Thyroid gland (tissue), 4 donors: Measurements from ENCODE around the gene CITED4. TPM values are rescaled to one million over a fixed set of nuclear protein-coding genes. Genes with fewer than 3 reads are reported as not detected.

Source experiments
- DNase-seq, 2 donors: peaks; one replicate each; pipeline ENCODE4 v3.0.0-alpha.2; 2019
- H3K27ac ChIP-seq, 3 donors: fragments of 200-600 bp; sonication (generic); 1 replicate in 2 of 3; 2 replicates in 1 of 3; pipeline ENCODE4 v1.5.1; 2016 to 2019; ENCODE audit warnings: mild to moderate bottlenecking in 1 of 3, moderate library complexity in 1 of 3
- H3K27me3 ChIP-seq: fragments of 200-600 bp; sonication (generic); one replicate; pipeline ENCODE4 v1.5.1; 2019
- H3K36me3 ChIP-seq, 2 donors: fragments of 200-600 bp; sonication (generic); one replicate each; pipeline ENCODE4 v1.5.1; 2016 to 2019
- H3K4me1 ChIP-seq, 2 donors: fragments of 200-600 bp; sonication (generic); one replicate each; pipeline ENCODE4 v1.5.1; 2017 to 2019
- H3K4me3 ChIP-seq, 3 donors: fragments of 200-600 bp; sonication (generic); replicated peaks in 1 of 3; 1 replicate in 2 of 3; 2 replicates in 1 of 3; pipeline ENCODE4 v1.5.1; 2016; ENCODE audit warnings: mild to moderate bottlenecking in 1 of 3
- H3K9me3 ChIP-seq: fragments of 200-600 bp; sonication (generic); one replicate; pipeline ENCODE4 v1.5.1; 2017
- POLR2A ChIP-seq, 2 donors: fragments of 450-650 bp; IDR thresholded peaks; one replicate each; pipeline ENCODE4 v1.6.1; 2017; ENCODE audit warnings: antibody characterized with exemption in 2 of 2, mild to moderate bottlenecking in 2 of 2, moderate library complexity in 1 of 2
- WGBS, 2 donors: methylation state at CpG; one replicate each; pipeline ENCODE4 v1.1.5; 2017; 5-methylcytosine and 5-hydroxymethylcytosine counted together
- intact Hi-C: fragments of 100-400 bp; cut with DNase I; formaldehyde crosslinking; loops from one replicate; pipeline ENCODE4 v1.15.1; 2023
- total RNA-seq, 4 donors: library from RNA; depleted of rRNA; stranded (reverse); fragments of >200 nt; gene quantifications; one replicate each; pipeline ENCODE4 v1.2.3, GENCODE V29; 2016
- TF ChIP-seq, protein P1 (sequence below), 6 experiments: fragments of 200-600 bp in 3 of 6; fragments of 450-650 bp in 3 of 6; sonication (generic) in 3 of 6; IDR thresholded peaks; one replicate each; pipeline ENCODE4 v1.5.1; 2016 to 2019; ENCODE audit warnings: antibody characterized with exemption in 6 of 6, mild to moderate bottlenecking in 2 of 6, inconsistent platforms in 1 of 6, moderate library complexity in 1 of 6

Gene CITED4
- total RNA-seq, 4 donors from 2014 or later: 8.8 to 28.1 (median 20.3) TPM

DNA sequence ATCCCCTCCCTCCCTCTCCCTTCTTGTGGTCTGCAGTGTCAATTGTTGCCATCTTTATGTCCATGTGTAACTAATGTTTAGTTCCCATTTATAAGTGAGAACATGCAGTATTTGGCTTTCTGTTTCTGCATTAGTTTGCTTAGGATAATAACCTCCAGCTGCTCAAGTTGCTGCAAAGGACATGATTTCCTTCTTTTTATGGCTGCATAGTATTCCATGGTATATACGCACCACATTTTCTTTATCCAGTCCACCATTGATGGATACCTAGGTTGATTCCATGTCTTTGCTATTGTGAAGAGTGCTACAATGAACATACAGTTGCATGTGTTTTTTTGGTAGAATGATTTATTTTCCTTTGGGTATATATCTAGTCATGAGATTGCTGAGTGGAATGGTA lies 16.3 kb downstream of the CITED4 start:
- no peak overlapping the region for H3K27ac ChIP-seq
- intact Hi-C loops: loop anchor here (5.0 kb wide), 1 partner anchor 234 kb away; no protein-coding TSS in a partner anchor
- no peaks in the 10 kb centered on the region for H3K9me3 ChIP-seq
- H3K27me3 ChIP-seq: no peaks in the 10 kb centered on the region
- no peak overlapping the region for H3K4me3 ChIP-seq
- no peak for DNase-seq
- TF ChIP-seq, protein P1, sequence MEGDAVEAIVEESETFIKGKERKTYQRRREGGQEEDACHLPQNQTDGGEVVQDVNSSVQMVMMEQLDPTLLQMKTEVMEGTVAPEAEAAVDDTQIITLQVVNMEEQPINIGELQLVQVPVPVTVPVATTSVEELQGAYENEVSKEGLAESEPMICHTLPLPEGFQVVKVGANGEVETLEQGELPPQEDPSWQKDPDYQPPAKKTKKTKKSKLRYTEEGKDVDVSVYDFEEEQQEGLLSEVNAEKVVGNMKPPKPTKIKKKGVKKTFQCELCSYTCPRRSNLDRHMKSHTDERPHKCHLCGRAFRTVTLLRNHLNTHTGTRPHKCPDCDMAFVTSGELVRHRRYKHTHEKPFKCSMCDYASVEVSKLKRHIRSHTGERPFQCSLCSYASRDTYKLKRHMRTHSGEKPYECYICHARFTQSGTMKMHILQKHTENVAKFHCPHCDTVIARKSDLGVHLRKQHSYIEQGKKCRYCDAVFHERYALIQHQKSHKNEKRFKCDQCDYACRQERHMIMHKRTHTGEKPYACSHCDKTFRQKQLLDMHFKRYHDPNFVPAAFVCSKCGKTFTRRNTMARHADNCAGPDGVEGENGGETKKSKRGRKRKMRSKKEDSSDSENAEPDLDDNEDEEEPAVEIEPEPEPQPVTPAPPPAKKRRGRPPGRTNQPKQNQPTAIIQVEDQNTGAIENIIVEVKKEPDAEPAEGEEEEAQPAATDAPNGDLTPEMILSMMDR (IDR thresholded peaks at IDR 0.05): no peak
- no peak for TF ChIP-seq POLR2A (IDR thresholded peaks at IDR 0.05)
- 91 to 100% methylated on average over 1 of the region's 1 CpG for WGBS, 2 donors
- H3K36me3 ChIP-seq: no peaks in the 10 kb centered on the region
- no peaks in the 10 kb centered on the region for H3K4me1 ChIP-seq

DNA sequence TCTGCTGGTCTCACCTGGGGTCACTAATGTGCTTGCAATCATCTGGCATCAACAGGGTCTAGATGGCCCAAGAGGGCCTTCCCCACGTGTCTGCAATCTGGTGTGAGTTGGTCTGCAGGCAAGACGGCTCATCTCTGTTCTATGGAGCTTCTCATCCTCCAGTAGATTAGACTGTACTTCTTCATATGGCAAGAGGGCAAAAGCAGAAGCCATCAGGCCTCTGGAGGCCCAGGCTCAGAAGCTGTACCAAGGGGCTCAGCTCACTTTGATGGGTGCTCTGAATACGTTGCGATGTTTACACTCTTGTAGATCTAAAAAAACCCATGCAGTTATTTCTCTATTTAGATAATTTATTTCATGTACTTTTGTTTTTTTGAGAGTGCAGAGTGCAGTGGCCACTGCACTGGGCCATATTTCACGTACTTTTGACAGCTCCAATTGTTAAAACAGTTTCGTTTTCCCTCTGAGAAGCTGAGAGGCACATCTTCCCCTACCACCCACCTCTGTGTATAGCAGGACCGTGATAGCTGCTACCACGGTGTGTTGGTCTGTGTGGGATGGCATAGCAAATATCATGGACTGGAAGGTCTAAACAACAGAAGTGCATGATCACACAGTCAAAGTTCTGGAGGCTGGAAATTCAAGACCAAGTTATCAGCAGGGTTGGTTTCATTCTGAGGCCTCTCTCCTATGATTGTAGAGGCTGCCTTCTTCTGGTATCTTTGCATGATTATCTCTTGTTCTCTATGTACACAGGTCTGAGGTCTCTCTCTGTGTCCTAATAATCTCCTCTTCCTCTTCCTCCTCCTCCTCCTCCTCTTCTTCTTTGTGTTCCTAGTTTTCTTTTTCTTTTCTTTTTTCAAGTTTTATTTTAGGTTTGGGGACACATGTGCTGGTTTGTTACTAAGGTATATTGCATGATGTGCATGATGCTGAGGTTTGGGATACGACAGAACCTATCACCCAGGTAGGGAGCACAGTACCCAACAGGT lies 17.0 kb downstream of the CITED4 start:
- intact Hi-C loops: loop anchor here (5.0 kb wide), 1 partner anchor 233 kb away; no protein-coding TSS in a partner anchor
- H3K27ac ChIP-seq: no peak overlapping the region
- WGBS, 2 donors: 82 to 87% methylated on average over 9 of the region's 9 CpGs
- H3K4me1 ChIP-seq: no peaks in the 10 kb centered on the region
- DNase-seq: no peak
- TF ChIP-seq, protein P1 (IDR thresholded peaks at IDR 0.05): no peak
- no peak for TF ChIP-seq POLR2A (IDR thresholded peaks at IDR 0.05)
- no peaks in the 10 kb centered on the region for H3K27me3 ChIP-seq
- H3K36me3 ChIP-seq: no peaks in the 10 kb centered on the region
- no peaks in the 10 kb centered on the region for H3K9me3 ChIP-seq
- H3K4me3 ChIP-seq: no peak overlapping the region

DNA sequence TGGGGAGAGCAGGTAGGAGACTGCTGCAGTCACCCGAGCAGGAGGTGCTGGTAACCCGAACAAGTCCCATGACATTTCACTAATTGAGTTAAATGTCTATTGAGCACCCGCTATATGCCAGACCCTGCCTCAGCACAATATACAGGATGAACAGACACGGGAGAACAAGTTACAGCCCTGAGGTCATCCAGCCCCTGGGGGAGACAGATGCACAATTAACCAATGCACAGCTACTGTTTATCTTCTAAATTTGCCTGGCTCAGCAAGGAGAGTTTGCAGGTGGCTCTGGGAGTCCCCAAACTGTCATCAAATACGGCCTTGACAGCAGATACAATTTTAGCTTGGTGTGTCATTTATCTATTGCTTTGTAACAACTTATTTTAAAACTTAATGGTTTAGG lies 18.1 kb downstream of the CITED4 start:
- no peak for DNase-seq
- TF ChIP-seq POLR2A (IDR thresholded peaks at IDR 0.05): no peak
- TF ChIP-seq, protein P1 (IDR thresholded peaks at IDR 0.05): no peak
- 75 to 91% methylated on average over 5 of the region's 5 CpGs for WGBS, 2 donors
- intact Hi-C loops: no loop called here
- Histone ChIP-seq H3K36me3 (no peaks in the 10 kb centered on the region), H3K4me3 (no peak overlapping the region), H3K27ac (no peak overlapping the region), H3K4me1 (peaks cover 0 to 5% of the 10 kb centered on the region in 2 donors), H3K9me3 (no peaks in the 10 kb centered on the region), H3K27me3 (no peaks in the 10 kb centered on the region)

DNA sequence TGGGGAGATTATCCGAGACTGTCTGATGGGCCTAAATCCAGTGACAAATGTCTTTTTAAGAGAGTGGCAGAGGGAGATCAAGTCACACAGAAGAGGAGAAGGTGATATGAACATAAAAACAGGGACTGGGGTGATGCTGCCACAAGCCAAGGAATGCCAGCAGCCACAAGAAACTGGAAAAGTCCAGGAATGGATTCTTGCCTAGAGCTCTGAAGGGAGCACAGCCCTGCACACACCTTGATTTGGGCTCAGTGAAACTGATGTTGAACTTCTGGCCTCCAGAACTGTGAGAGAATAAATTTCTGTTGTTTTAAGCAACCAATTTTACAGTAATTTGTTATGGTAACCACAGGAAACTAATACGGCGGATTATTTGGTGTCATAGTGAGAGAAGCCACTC lies 19.5 kb downstream of the CITED4 start:
- peaks cover 0 to 9% of the 10 kb centered on the region in 2 donors for H3K4me1 ChIP-seq
- H3K9me3 ChIP-seq: no peaks in the 10 kb centered on the region
- DNase-seq: no peak
- 90 to 94% methylated on average over 3 of the region's 3 CpGs for WGBS, 2 donors
- H3K27me3 ChIP-seq: no peaks in the 10 kb centered on the region
- intact Hi-C loops: no loop called here
- no peak overlapping the region for H3K27ac ChIP-seq
- H3K4me3 ChIP-seq: no peak overlapping the region
- TF ChIP-seq, protein P1 (IDR thresholded peaks at IDR 0.05): no peak
- TF ChIP-seq POLR2A (IDR thresholded peaks at IDR 0.05): no peak
- H3K36me3 ChIP-seq: no peaks in the 10 kb centered on the region

DNA sequence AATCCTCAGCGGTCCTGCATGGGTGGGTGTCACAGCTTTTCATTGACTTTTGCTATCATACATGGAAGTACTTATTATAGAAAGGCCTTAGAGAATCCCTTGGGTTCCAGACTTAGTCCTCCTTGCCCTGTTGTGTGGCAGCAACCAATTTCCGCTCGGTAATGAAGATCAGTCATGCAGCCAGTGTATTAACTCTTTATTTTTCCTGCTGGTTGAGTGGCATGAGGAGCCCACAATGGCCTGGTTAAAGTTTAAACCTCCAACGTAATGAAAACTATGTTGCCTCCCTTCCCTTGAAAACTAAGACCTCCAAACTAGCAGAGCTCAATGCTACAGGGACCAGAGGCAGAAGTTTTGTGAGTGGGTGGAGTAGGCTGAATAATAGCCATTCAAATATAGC lies 20.0 kb downstream of the CITED4 start:
- H3K36me3 ChIP-seq: no peaks in the 10 kb centered on the region
- intact Hi-C loops: no loop called here
- no peak overlapping the region for H3K27ac ChIP-seq
- H3K27me3 ChIP-seq: no peaks in the 10 kb centered on the region
- DNase-seq: no peak
- no peak for TF ChIP-seq POLR2A (IDR thresholded peaks at IDR 0.05)
- TF ChIP-seq, protein P1 (IDR thresholded peaks at IDR 0.05): no peak
- peaks cover 0 to 9% of the 10 kb centered on the region in 2 donors for H3K4me1 ChIP-seq
- H3K9me3 ChIP-seq: no peaks in the 10 kb centered on the region
- 76 to 83% methylated on average over 4 of the region's 4 CpGs for WGBS, 2 donors
- H3K4me3 ChIP-seq: no peak overlapping the region
